ENCODE results near the gene ACSL5. TPM values are rescaled to one million over a fixed set of nuclear protein-coding genes. Genes with fewer than 3 reads are reported as not detected.

ACSL5 gene
- total RNA-seq: 36.2 and 37.6 TPM in 2 replicates
- total RNA-seq (2013): 56.7 TPM
- polyA plus RNA-seq: 31.5 and 32.5 TPM in 2 replicates
- 21.9 and 27.7 TPM in 2 replicates for polyA minus RNA-seq

DNA sequence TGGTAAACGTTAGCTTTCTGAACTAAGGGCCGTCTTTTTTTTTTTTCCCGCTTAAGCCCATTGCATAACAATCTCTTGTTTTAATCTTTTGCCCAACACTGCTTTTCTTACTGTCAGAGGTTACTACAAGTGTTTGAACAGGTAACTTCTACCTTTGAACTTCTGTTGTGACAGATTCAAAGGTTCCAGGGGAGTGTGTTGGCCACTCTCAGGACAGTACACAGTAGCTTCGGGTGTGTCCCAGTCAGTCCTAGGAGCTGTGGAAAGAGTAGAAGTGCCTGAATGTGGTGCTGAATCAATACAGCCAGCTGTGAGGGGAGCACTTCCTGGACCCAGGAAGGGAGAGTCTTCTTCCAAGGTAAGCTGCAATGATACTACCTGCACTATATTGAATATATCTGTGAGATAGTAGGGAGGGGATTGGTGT, at the start of gene ACSL5:
Gene ACSL5, plus strand, starts transcription at position 205 of the 427 bp plus-strand sequence. CDS start 20,831 bp downstream, outside the sequence.
- Histone ChIP-seq H2AFZ (ENCODE audit: insufficient read depth, low read depth, low read length, poor library complexity, severe bottlenecking) (peak within 1 kb of the TSS; percentile 94), H3K4me2 (replicated peaks; ENCODE audit: low read depth, low read length, poor library complexity, severe bottlenecking) (peak within 1 kb of the TSS; percentile 86), H3K4me3 (ENCODE audit: control extremely low read depth in 1 of 5, extremely low read depth in 1 of 5, insufficient read depth in 1 of 5, low read depth in 2 of 5, low read length in 4 of 5) (peak within 1 kb of the TSS in 2 of 5 experiments; percentile 68 to 73), H3K4me1 (ENCODE audit: control insufficient read depth in 2 of 2, insufficient read depth in 2 of 2, low read length in 2 of 2) (peaks cover 25 to 29% of the 10 kb centered on the region in 2 donors), H3K79me2 (ENCODE audit: control insufficient read depth, insufficient read depth, low read length) (peaks cover 39% of the 10 kb centered on the region), H3K27ac (ENCODE audit: low read length in 2 of 2) (peak within 1 kb of the TSS; percentile 92 to 96), H3K9ac (ENCODE audit: low read length) (peak within 1 kb of the TSS; percentile 92), H3K36me3 (replicated peaks in 1 of 2; ENCODE audit: control extremely low read depth in 1 of 2, control insufficient read depth in 1 of 2, extremely low read depth in 1 of 2, insufficient read depth in 2 of 2, low read length in 1 of 2) (peaks cover 0 to 4% of the 10 kb centered on the region in 2 experiments), H3K27me3 (replicated peaks in 1 of 4; ENCODE audit: control extremely low read depth in 1 of 4, control insufficient read depth in 3 of 4, insufficient read depth in 4 of 4, low read length in 3 of 4) (no peaks in the 10 kb centered on the region), H3K9me3 (ENCODE audit: control extremely low read depth in 1 of 3, control insufficient read depth in 2 of 3, insufficient read depth in 1 of 3, low read length in 2 of 3) (peaks cover 0 to 3% (median 0%) of the 10 kb centered on the region in 3 donors), H4K20me1 (ENCODE audit: control insufficient read depth, insufficient read depth, low read length, poor library complexity, severe bottlenecking) (no peaks in the 10 kb centered on the region)
- intact Hi-C loops (cut with micrococcal nuclease): no loop called here
- DNase-seq (no peak), ATAC-seq (ENCODE audit: low read depth) (no peak)
- Mint-ChIP-seq H3K9me3 (ENCODE audit: insufficient read depth) (no peaks in the 10 kb centered on the region), H3K27ac (peak within 1 kb of the TSS; percentile 99), H3K27me3 (no peaks in the 10 kb centered on the region), H3K4me3 (peak within 1 kb of the TSS; percentile 99), H3K4me1 (peaks cover 46% of the 10 kb centered on the region)
- TF ChIP-seq EZH2 (IDR thresholded peaks at IDR 0.05; ENCODE audit: borderline replicate concordance, insufficient read depth, low read depth, low read length, poor library complexity, severe bottlenecking): no peak
- TF ChIP-seq, protein P1, sequence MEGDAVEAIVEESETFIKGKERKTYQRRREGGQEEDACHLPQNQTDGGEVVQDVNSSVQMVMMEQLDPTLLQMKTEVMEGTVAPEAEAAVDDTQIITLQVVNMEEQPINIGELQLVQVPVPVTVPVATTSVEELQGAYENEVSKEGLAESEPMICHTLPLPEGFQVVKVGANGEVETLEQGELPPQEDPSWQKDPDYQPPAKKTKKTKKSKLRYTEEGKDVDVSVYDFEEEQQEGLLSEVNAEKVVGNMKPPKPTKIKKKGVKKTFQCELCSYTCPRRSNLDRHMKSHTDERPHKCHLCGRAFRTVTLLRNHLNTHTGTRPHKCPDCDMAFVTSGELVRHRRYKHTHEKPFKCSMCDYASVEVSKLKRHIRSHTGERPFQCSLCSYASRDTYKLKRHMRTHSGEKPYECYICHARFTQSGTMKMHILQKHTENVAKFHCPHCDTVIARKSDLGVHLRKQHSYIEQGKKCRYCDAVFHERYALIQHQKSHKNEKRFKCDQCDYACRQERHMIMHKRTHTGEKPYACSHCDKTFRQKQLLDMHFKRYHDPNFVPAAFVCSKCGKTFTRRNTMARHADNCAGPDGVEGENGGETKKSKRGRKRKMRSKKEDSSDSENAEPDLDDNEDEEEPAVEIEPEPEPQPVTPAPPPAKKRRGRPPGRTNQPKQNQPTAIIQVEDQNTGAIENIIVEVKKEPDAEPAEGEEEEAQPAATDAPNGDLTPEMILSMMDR (IDR thresholded peaks at IDR 0.05): no peak
- ChIA-PET CTCF (interaction anchor here (1.1 kb wide), 1 partner anchor 40 kb away, joined by 3 read pairs; no protein-coding TSS in a partner anchor), POLR2A (interaction anchor here (0.6 kb wide), 1 partner anchor 99 kb away, joined by 9 read pairs; no protein-coding TSS in a partner anchor)
- 88% methylated on average over 1 of the region's 4 CpGs for WGBS (ENCODE audit: insufficient coverage)

DNA sequence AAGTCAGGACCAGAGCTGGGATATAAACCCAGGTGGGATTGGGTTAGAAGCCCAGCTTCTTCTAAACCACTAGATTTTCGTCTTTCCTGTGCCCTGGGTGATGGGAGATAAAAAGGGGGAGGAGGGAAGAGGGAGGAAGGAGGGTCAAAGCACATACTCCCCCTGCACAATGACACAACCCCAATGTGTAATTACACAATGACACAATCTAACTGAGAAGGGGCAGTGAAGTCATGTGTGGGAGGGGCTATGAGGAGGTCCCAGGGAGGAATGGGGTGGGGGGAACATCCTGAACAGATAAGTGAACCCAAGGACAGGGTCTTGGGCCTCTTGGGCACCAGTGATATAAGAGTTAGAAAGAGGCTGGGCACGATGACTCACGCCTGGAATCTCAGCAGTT, 46.2 kb upstream of the ACSL5 start:
- 100% methylated on average over 2 of the region's 3 CpGs for WGBS (ENCODE audit: insufficient coverage)
- POLR2A ChIA-PET: no interaction called here

More for the DNA sequence above, 46.2 kb upstream of the ACSL5 start:
- H3K36me3 ChIP-seq (replicated peaks in 1 of 2; ENCODE audit: control extremely low read depth in 1 of 2, control insufficient read depth in 1 of 2, extremely low read depth in 1 of 2, insufficient read depth in 2 of 2, low read length in 1 of 2): no peaks in the 10 kb centered on the region
- TF ChIP-seq EZH2 (IDR thresholded peaks at IDR 0.05; ENCODE audit: borderline replicate concordance, insufficient read depth, low read depth, low read length, poor library complexity, severe bottlenecking): no peak
- TF ChIP-seq, protein P1 (IDR thresholded peaks at IDR 0.05): no peak
- CTCF ChIA-PET: interaction anchor here (1.1 kb wide), 1 partner anchor 14 kb away, joined by 3 read pairs; no protein-coding TSS in a partner anchor
- Mint-ChIP-seq H3K9me3 (ENCODE audit: insufficient read depth) (no peaks in the 10 kb centered on the region), H3K27me3 (peaks cover 29% of the 10 kb centered on the region), H3K27ac (no peak overlapping the region), H3K4me1 (no peaks in the 10 kb centered on the region), H3K4me3 (no peak overlapping the region)
- H3K9me3 ChIP-seq (ENCODE audit: control extremely low read depth in 1 of 3, control insufficient read depth in 2 of 3, insufficient read depth in 1 of 3, low read length in 2 of 3): peaks cover 0 to 3% (median 0%) of the 10 kb centered on the region in 3 donors
- no peak overlapping the region for H2AFZ ChIP-seq (ENCODE audit: insufficient read depth, low read depth, low read length, poor library complexity, severe bottlenecking)
- DNase-seq (no peak), ATAC-seq (ENCODE audit: low read depth) (no peak)
- no peak overlapping the region for H3K4me2 ChIP-seq (replicated peaks; ENCODE audit: low read depth, low read length, poor library complexity, severe bottlenecking)
- no peaks in the 10 kb centered on the region for H3K4me1 ChIP-seq (ENCODE audit: control insufficient read depth in 2 of 2, insufficient read depth in 2 of 2, low read length in 2 of 2)
- H3K4me3 ChIP-seq (ENCODE audit: control extremely low read depth in 1 of 5, extremely low read depth in 1 of 5, insufficient read depth in 1 of 5, low read depth in 2 of 5, low read length in 4 of 5): no peak overlapping the region
- intact Hi-C loops (cut with micrococcal nuclease): no loop called here
- H4K20me1 ChIP-seq (ENCODE audit: control insufficient read depth, insufficient read depth, low read length, poor library complexity, severe bottlenecking): no peaks in the 10 kb centered on the region
- no peak overlapping the region for H3K9ac ChIP-seq (ENCODE audit: low read length)
- H3K27me3 ChIP-seq (replicated peaks in 1 of 4; ENCODE audit: control extremely low read depth in 1 of 4, control insufficient read depth in 3 of 4, insufficient read depth in 4 of 4, low read length in 3 of 4): peaks cover 0 to 4% (median 0%) of the 10 kb centered on the region in 4 experiments
- no peak overlapping the region for H3K27ac ChIP-seq (ENCODE audit: low read length in 2 of 2)
- no peaks in the 10 kb centered on the region for H3K79me2 ChIP-seq (ENCODE audit: control insufficient read depth, insufficient read depth, low read length)

Data from B cell (primary cell).